Fibroblast of pulmonary artery (primary cell): ENCODE data around the gene MYL5.

Experiments used
- DNase-seq: peaks from one replicate; pipeline ENCODE4 v3.0.0-alpha.2; 2010; ENCODE audit warnings: low read depth
- H3K4me3 ChIP-seq: replicated peaks from 2 replicates; pipeline ENCODE4 v1.5.1; 2011; ENCODE audit warnings: low read depth, mild to moderate bottlenecking, control low read depth, low read length, moderate library complexity
- TF ChIP-seq, protein P1 (sequence below): IDR thresholded peaks from 2 replicates; pipeline ENCODE4 v1.5.1; 2011; ENCODE audit warnings: mild to moderate bottlenecking, control low read depth, low read length, inconsistent platforms; ENCODE audit errors: missing control alignments

The MYL5 gene

DNA sequence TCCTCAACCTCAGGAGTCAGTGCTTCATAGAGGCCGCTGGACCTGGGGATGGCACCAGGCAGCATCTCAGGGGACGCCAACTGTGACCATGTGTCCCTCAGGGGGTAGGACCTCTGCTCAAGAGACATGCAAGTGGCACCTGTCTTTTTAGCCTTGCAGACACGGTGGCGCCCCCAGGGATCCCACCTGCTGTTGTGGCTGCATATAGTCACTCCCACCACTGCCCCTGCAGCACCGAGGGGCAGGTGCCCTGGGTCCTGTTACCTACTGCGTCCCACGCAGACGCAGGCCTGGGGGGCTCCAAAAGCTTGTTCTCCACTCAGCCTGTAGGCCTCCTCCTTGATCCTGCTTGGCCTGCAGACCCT, 2.5 kb downstream of the MYL5 start:
- DNase-seq: no peak
- H3K4me3 ChIP-seq: no peak overlapping the region
- TF ChIP-seq, protein P1, sequence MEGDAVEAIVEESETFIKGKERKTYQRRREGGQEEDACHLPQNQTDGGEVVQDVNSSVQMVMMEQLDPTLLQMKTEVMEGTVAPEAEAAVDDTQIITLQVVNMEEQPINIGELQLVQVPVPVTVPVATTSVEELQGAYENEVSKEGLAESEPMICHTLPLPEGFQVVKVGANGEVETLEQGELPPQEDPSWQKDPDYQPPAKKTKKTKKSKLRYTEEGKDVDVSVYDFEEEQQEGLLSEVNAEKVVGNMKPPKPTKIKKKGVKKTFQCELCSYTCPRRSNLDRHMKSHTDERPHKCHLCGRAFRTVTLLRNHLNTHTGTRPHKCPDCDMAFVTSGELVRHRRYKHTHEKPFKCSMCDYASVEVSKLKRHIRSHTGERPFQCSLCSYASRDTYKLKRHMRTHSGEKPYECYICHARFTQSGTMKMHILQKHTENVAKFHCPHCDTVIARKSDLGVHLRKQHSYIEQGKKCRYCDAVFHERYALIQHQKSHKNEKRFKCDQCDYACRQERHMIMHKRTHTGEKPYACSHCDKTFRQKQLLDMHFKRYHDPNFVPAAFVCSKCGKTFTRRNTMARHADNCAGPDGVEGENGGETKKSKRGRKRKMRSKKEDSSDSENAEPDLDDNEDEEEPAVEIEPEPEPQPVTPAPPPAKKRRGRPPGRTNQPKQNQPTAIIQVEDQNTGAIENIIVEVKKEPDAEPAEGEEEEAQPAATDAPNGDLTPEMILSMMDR: no peak

DNA sequence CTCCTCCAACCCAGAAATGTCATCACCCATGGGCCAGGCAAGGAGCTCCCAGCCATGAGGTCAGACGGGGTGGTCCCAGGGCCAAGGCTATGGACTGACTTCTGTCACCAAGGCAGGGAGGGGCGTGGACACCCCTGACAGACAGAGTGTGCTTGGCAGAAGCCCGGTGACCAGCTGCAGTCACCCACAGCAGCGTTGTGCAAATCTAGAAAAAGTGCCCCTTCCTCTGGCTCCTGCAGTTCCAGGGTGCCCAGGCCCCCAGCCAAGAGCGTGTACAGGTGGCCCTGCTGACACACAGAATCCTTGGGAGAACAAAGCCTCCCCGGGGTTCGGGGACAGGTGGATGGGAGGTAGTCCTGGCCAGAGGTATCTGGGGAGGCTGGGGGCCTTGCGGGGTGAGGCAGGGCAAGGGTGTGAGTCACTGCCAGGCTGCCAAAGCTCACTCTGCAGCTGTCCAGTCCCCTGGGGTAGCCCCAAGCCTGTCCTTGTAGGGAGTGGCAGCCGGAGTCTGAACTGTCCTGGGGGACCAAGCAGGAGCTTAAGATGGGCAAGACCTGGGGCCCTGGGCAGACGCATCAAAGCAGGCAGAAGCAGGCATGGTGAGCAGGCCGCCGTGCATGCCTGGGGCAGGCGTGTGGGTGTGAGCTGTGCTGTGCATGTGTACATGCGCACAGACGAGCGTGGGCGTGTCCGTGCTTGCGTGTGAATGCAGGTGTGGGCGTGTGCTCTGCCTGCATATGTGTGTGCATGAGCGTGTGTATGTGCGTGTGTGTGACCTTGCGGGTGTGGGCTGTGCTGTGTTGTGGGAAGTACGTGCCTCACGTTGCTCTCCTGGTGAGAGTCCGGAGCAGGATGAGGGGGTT, 3.3 kb downstream of the MYL5 start:
- TF ChIP-seq, protein P1: no peak
- H3K4me3 ChIP-seq: no peak overlapping the region
- DNase-seq: no peak

DNA sequence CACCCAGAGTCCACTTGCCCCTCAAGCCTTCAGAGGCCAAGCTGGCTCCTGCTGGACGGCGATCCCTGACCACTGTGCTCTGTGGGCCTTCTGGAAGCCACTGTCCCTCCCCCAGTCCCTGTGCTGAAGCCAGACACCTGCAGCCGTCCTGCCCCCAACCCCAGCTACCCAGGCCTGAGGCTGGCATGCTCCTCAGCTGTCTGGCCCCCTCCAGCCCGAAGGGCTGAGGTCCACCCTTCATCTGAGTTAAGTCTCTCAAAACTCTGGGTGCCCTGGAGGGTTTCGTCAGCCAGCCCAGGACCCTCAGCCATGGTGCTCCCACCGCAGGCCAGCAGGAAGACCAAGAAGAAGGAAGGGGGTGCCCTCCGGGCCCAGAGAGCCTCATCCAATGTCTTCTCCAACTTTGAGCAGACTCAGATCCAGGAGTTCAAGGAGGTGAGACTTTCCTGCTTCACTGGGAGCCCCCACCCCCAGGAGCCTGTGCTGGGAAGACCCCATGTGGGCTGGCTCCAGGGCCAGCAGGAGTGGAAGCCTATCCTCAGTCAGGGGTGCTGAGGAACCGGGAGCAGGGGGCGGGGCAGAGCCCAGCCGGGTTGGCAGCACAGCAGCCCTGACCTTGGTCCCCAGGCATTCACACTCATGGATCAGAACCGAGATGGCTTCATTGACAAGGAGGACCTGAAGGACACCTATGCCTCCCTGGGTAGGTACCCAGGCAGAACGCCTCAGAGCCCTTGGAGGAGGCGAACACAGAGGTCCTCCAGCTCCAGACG, 4.2 kb downstream of the MYL5 start:
- DNase-seq: no peak
- no peak overlapping the region for H3K4me3 ChIP-seq
- TF ChIP-seq, protein P1: no peak

DNA sequence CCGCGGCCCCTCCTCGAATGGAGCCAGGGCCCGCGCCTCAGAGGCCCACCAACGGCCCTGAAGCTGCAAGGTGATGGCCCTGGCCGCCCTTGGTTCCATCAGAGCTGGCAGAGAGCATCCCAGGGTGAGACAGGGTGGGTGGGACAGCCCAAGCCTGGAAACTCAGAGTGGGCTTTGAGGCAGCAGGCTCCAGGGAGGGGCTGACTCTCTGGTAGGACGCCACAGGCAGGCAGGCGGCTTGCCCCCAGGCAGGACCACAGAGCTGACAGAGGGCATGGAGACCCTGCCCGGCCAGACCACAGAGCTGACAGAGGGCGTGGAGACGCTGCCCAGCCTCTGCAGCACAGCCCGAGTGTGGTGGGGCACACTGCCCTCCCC, 4.8 kb downstream of the MYL5 start:
- TF ChIP-seq, protein P1: no peak
- H3K4me3 ChIP-seq: no peak overlapping the region
- no peak for DNase-seq

DNA sequence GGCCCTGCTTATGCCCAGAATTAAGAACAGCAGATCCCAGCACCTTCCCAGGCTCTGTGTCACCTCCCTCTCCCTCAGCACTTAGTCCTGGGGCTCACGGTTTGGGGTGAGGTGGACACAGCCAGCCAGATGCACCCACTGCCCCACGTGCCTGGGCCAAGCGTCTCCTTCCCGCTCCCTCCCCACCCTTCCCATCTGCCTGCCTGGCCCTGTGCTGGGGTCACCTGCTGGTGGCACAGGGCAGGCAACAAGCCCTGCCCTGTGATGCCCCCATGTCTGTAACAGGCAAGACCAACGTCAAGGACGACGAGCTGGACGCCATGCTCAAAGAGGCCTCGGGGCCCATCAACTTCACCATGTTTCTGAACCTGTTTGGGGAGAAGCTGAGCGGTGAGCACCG, 5.3 kb downstream of the MYL5 start:
- no peak for DNase-seq
- H3K4me3 ChIP-seq: no peak overlapping the region
- TF ChIP-seq, protein P1: no peak

DNA sequence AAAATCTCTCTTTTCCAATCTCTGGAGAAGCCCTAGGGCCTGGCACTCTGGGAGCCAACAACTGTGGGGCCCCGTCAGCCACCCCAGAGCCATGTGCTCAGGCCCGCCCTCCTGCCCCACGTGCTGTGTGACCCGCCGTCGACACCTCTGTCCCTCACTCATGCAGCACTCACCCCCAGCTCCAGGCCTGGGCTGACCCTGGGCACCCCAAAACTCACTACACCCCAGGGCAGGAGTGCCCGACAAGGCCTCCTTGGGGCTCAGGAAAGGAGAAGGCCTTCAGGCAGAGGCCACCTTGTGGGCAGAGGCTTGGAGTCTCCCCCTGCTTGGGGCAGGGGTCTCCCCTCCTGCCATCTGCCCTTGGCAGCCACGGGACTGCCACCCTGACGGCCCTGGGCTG, 5.7 kb downstream of the MYL5 start:
- no peak overlapping the region for H3K4me3 ChIP-seq
- DNase-seq: no peak

More for the DNA sequence above, 5.7 kb downstream of the MYL5 start:
- TF ChIP-seq, protein P1: no peak
